Measurements from ENCODE around the gene PHYHD1. TPM values are rescaled to one million over a fixed set of nuclear protein-coding genes. Genes with fewer than 3 reads are reported as not detected.

PHYHD1 gene
- polyA plus RNA-seq, 1 donor from 2014 or later: 1.0 TPM

- peaks cover 12 to 21% (median 13%) of the 10 kb centered on the region in 3 donors for H3K4me1 Mint-ChIP-seq
- H3K4me3 Mint-ChIP-seq: peak overlapping the region in 1 of 4 donors; percentile 57
- H3K27me3 Mint-ChIP-seq: no peaks in the 10 kb centered on the region
- no peaks in the 10 kb centered on the region for H3K9me3 Mint-ChIP-seq
- peak overlapping the region in 2 of 3 donors; percentile 43 to 59 for H3K27ac Mint-ChIP-seq
- H3K36me3 Mint-ChIP-seq: peaks cover 6% of the 10 kb centered on the region
Measured at GRCh38 chr9:128893354-128893753, 27.4 kb upstream of the PHYHD1 start.

- peaks cover 6% of the 10 kb centered on the region for H3K36me3 Mint-ChIP-seq
- peaks cover 16 to 23% (median 19%) of the 10 kb centered on the region in 3 donors for H3K4me1 Mint-ChIP-seq
- no peak overlapping the region for H3K4me3 Mint-ChIP-seq
- H3K27me3 Mint-ChIP-seq: no peaks in the 10 kb centered on the region
- no peak overlapping the region for H3K27ac Mint-ChIP-seq
- no peaks in the 10 kb centered on the region for H3K9me3 Mint-ChIP-seq
Measured at GRCh38 chr9:128894764-128895163, 26.0 kb upstream of the PHYHD1 start.

- H3K36me3 Mint-ChIP-seq: peaks cover 6% of the 10 kb centered on the region
- peaks cover 22 to 24% (median 24%) of the 10 kb centered on the region in 3 donors for H3K4me1 Mint-ChIP-seq
- H3K4me3 Mint-ChIP-seq: no peak overlapping the region
- no peaks in the 10 kb centered on the region for H3K27me3 Mint-ChIP-seq
- no peaks in the 10 kb centered on the region for H3K9me3 Mint-ChIP-seq
- H3K27ac Mint-ChIP-seq: no peak overlapping the region
Measured at GRCh38 chr9:128895556-128895955, 25.2 kb upstream of the PHYHD1 start.

GRCh38 chr9:128898382-128898781 is 22.4 kb upstream of the PHYHD1 start:
- Mint-ChIP-seq H3K9me3 (no peaks in the 10 kb centered on the region), H3K36me3 (peaks cover 6% of the 10 kb centered on the region), H3K4me3 (no peak overlapping the region), H3K4me1 (peaks cover 29 to 35% (median 33%) of the 10 kb centered on the region in 3 donors), H3K27me3 (no peaks in the 10 kb centered on the region), H3K27ac (peak overlapping the region in 2 of 3 donors; percentile 37 to 93)

GRCh38 chr9:128898845-128899565 is 21.8 kb upstream of the PHYHD1 start:
- Mint-ChIP-seq H3K4me1 (peaks cover 30 to 35% (median 33%) of the 10 kb centered on the region in 3 donors), H3K4me3 (peak overlapping the region; percentile 5 to 57 (median 38)), H3K27me3 (no peaks in the 10 kb centered on the region), H3K9me3 (no peaks in the 10 kb centered on the region), H3K36me3 (peaks cover 6% of the 10 kb centered on the region), H3K27ac (peak overlapping the region; percentile 88 to 95 (median 93))

- Mint-ChIP-seq H3K27ac (peak overlapping the region; percentile 88 to 95 (median 93)), H3K27me3 (no peaks in the 10 kb centered on the region), H3K9me3 (no peaks in the 10 kb centered on the region), H3K36me3 (peaks cover 6% of the 10 kb centered on the region), H3K4me3 (peak overlapping the region; percentile 26 to 84 (median 54)), H3K4me1 (peaks cover 33 to 34% (median 33%) of the 10 kb centered on the region in 3 donors)
Measured at GRCh38 chr9:128899566-128900322, 21.0 kb upstream of the PHYHD1 start.

- H3K36me3 Mint-ChIP-seq: peaks cover 6% of the 10 kb centered on the region
- H3K27me3 Mint-ChIP-seq: no peaks in the 10 kb centered on the region
- peak overlapping the region in 1 of 4 donors; percentile 57 for H3K4me3 Mint-ChIP-seq
- H3K4me1 Mint-ChIP-seq: peaks cover 26 to 32% (median 28%) of the 10 kb centered on the region in 3 donors
- H3K9me3 Mint-ChIP-seq: no peaks in the 10 kb centered on the region
- peak overlapping the region; percentile 70 to 99 (median 98) for H3K27ac Mint-ChIP-seq
Measured at GRCh38 chr9:128901379-128901778, 19.4 kb upstream of the PHYHD1 start.

- peak overlapping the region; percentile 74 to 94 (median 90) for H3K4me3 Mint-ChIP-seq
- peaks cover 26 to 32% (median 28%) of the 10 kb centered on the region in 3 donors for H3K4me1 Mint-ChIP-seq
- peak overlapping the region; percentile 98 to 100 (median 99) for H3K27ac Mint-ChIP-seq
- H3K36me3 Mint-ChIP-seq: peaks cover 8% of the 10 kb centered on the region
- no peaks in the 10 kb centered on the region for H3K9me3 Mint-ChIP-seq
- H3K27me3 Mint-ChIP-seq: no peaks in the 10 kb centered on the region
Measured at GRCh38 chr9:128901822-128902221, 19.0 kb upstream of the PHYHD1 start.

GRCh38 chr9:128902351-128903078 is 18.3 kb upstream of the PHYHD1 start:
- Mint-ChIP-seq H3K27ac (peak overlapping the region; percentile 98 to 100 (median 99)), H3K4me1 (peaks cover 26 to 32% (median 28%) of the 10 kb centered on the region in 3 donors)

GRCh38 chr9:128903079-128903461 is 17.7 kb upstream of the PHYHD1 start:
- no peaks in the 10 kb centered on the region for H3K9me3 Mint-ChIP-seq
- peaks cover 24 to 31% (median 28%) of the 10 kb centered on the region in 3 donors for H3K4me1 Mint-ChIP-seq
- peaks cover 7% of the 10 kb centered on the region for H3K36me3 Mint-ChIP-seq
- H3K27ac Mint-ChIP-seq: peak overlapping the region; percentile 98 to 100 (median 99)
- H3K27me3 Mint-ChIP-seq: no peaks in the 10 kb centered on the region
- peak overlapping the region in 2 of 4 donors; percentile 87 to 94 for H3K4me3 Mint-ChIP-seq

More at GRCh38 chr9:128902351-128903078, 18.3 kb upstream of the PHYHD1 start:
- H3K4me3 Mint-ChIP-seq: peak overlapping the region; percentile 74 to 94 (median 90)
- peaks cover 7% of the 10 kb centered on the region for H3K36me3 Mint-ChIP-seq
- no peaks in the 10 kb centered on the region for H3K27me3 Mint-ChIP-seq
- H3K9me3 Mint-ChIP-seq: no peaks in the 10 kb centered on the region

- Mint-ChIP-seq H3K27ac (peak overlapping the region; percentile 39 to 98 (median 78)), H3K4me1 (peaks cover 22 to 24% (median 23%) of the 10 kb centered on the region in 3 donors), H3K36me3 (peaks cover 9% of the 10 kb centered on the region), H3K4me3 (no peak overlapping the region), H3K9me3 (no peaks in the 10 kb centered on the region), H3K27me3 (no peaks in the 10 kb centered on the region)
Measured at GRCh38 chr9:128903871-128904620, 16.7 kb upstream of the PHYHD1 start.

- no peaks in the 10 kb centered on the region for H3K9me3 Mint-ChIP-seq
- no peak overlapping the region for H3K4me3 Mint-ChIP-seq
- no peaks in the 10 kb centered on the region for H3K27me3 Mint-ChIP-seq
- H3K36me3 Mint-ChIP-seq: peaks cover 11% of the 10 kb centered on the region
- H3K27ac Mint-ChIP-seq: peak overlapping the region in 1 of 3 donors; percentile 67
- peaks cover 11 to 16% (median 13%) of the 10 kb centered on the region in 3 donors for H3K4me1 Mint-ChIP-seq
Measured at GRCh38 chr9:128905964-128906363, 14.8 kb upstream of the PHYHD1 start.

GRCh38 chr9:128906741-128907140 is 14.0 kb upstream of the PHYHD1 start:
- H3K9me3 Mint-ChIP-seq: no peaks in the 10 kb centered on the region
- H3K36me3 Mint-ChIP-seq: peaks cover 13% of the 10 kb centered on the region
- no peak overlapping the region for H3K4me3 Mint-ChIP-seq
- H3K27ac Mint-ChIP-seq: peak overlapping the region in 1 of 3 donors; percentile 58
- peaks cover 11 to 16% (median 14%) of the 10 kb centered on the region in 3 donors for H3K4me1 Mint-ChIP-seq
- no peaks in the 10 kb centered on the region for H3K27me3 Mint-ChIP-seq

GRCh38 chr9:128908372-128908771 is 12.4 kb upstream of the PHYHD1 start:
- Mint-ChIP-seq H3K4me3 (no peak overlapping the region), H3K4me1 (peaks cover 0 to 12% (median 10%) of the 10 kb centered on the region in 3 donors), H3K36me3 (peaks cover 13% of the 10 kb centered on the region), H3K27me3 (no peaks in the 10 kb centered on the region), H3K27ac (no peak overlapping the region), H3K9me3 (no peaks in the 10 kb centered on the region)
